Lower leg skin (tissue), 3 donors: ENCODE measurements around the gene DEF6.

Source experiments
- CTCF ChIP-seq, 3 donors: fragments of 450-650 bp; IDR thresholded peaks; one replicate each; pipeline ENCODE4 v1.5.1; 2016; ENCODE audit warnings: antibody characterized with exemption in 3 of 3, mild to moderate bottlenecking in 3 of 3, moderate library complexity in 2 of 3
- POLR2A ChIP-seq, 2 donors: fragments of 450-650 bp; IDR thresholded peaks; one replicate each; pipeline ENCODE4 v1.6.1; 2016 to 2017; ENCODE audit warnings: antibody characterized with exemption in 2 of 2, mild to moderate bottlenecking in 1 of 2, moderate library complexity in 1 of 2

GRCh38 chr6:35265523-35265922 is 32.1 kb upstream of the DEF6 start:
- no peak for TF ChIP-seq CTCF (IDR thresholded peaks at IDR 0.05)
- no peak for TF ChIP-seq POLR2A (IDR thresholded peaks at IDR 0.05)
